ENCODE results near the gene PTPRO.

DNA sequence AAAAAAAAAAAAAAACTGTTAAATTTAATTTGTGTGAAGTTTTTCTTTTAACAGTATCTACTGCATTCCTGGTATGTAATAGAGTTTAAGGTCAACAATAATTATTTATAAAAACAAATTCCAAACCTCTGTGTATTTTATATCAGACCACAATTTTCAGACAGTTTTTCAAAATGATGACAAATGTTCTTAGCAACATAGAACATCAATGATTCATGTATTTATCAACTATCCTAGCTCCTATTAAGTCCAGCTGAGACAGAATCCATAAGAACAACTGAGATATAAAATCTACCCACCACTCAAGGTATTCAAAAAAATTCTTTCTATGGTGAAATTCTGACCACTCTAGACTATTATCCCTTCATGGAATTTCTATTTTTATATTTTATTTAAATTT is 322.4 kb downstream of the PTPRO start:
- TF ChIP-seq CTCF (IDR thresholded peaks at IDR 0.05) (no peak), NFIC (IDR thresholded peaks at IDR 0.05; ENCODE audit: borderline replicate concordance) (no peak), EP300 (IDR thresholded peaks at IDR 0.05; ENCODE audit: borderline replicate concordance in 1 of 2, low read depth in 1 of 2, low read length in 1 of 2) (no peak), USF1 (IDR thresholded peaks at IDR 0.05; ENCODE audit: borderline replicate concordance, low read depth) (no peak), RFX5 (IDR thresholded peaks at IDR 0.05; ENCODE audit: low read length) (no peak), YY1 (IDR thresholded peaks at IDR 0.05; ENCODE audit: low read depth) (no peak), SIN3A (IDR thresholded peaks at IDR 0.05; ENCODE audit: borderline replicate concordance, low read depth, low read length) (no peak), TAF1 (IDR thresholded peaks at IDR 0.05; ENCODE audit: borderline replicate concordance, low read depth, low read length) (no peak)
- TF ChIP-seq, protein P1, sequence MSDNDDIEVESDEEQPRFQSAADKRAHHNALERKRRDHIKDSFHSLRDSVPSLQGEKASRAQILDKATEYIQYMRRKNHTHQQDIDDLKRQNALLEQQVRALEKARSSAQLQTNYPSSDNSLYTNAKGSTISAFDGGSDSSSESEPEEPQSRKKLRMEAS (IDR thresholded peaks at IDR 0.05; ENCODE audit: low read depth) = no peak

All from SK-N-SH (cell line).